Thoracic aorta (tissue), 2 donors: ENCODE data around the gene GBGT1. TPM values are rescaled to one million over a fixed set of nuclear protein-coding genes. Genes with fewer than 3 reads are reported as not detected.

Experiments
- ATAC-seq: fragments of 150-250 bp; one replicate; pipeline ENCODE4 v1.8.0; 2017; ENCODE audit warnings: low read depth; ENCODE audit not compliant: insufficient number of reproducible peaks, low FRiP score
- DNase-seq: peaks from one replicate; pipeline ENCODE4 v3.0.0-alpha.2; 2020; ENCODE audit warnings: low spot score
- H3K27ac ChIP-seq, 2 donors: fragments of 200-600 bp; sonication (generic); 1 replicate in 1 of 2; 2 replicates in 1 of 2; pipeline ENCODE4 v1.5.1; 2016; ENCODE audit warnings: mild to moderate bottlenecking in 2 of 2, moderate library complexity in 2 of 2
- H3K27me3 ChIP-seq: fragments of 200-600 bp; sonication (generic); replicated peaks from 2 replicates; pipeline ENCODE4 v1.6.0; 2016; ENCODE audit warnings: mild to moderate bottlenecking; ENCODE audit not compliant: insufficient read depth
- H3K36me3 ChIP-seq: fragments of 200-600 bp; sonication (generic); one replicate; pipeline ENCODE4 v1.5.1; 2016
- H3K4me1 ChIP-seq, 2 donors: fragments of 200-600 bp; sonication (generic); 1 replicate in 1 of 2; 2 replicates in 1 of 2; pipeline versions ENCODE4 v1.5.1 to v1.6.0; 2016; ENCODE audit warnings: low read depth in 2 of 2, mild to moderate bottlenecking in 1 of 2; ENCODE audit not compliant: control insufficient read depth in 1 of 2
- H3K4me3 ChIP-seq: fragments of 200-600 bp; sonication (generic); 2 replicates; pipeline ENCODE4 v1.5.1; 2016; ENCODE audit warnings: mild to moderate bottlenecking
- H3K9me3 ChIP-seq: fragments of 200-600 bp; sonication (generic); 2 replicates; pipeline ENCODE4 v1.5.1; 2016
- total RNA-seq, 2 donors: library from RNA; depleted of rRNA; stranded (reverse); fragments of >200 nt; gene quantifications; one replicate each; pipeline versions ENCODE4 v1.1.0 to v1.2.3, GENCODE V29; 2016
- TF ChIP-seq, protein P1 (sequence below): fragments of 200-600 bp; sonication (generic); IDR thresholded peaks from one replicate; pipeline ENCODE4 v1.5.1; 2019; ENCODE audit warnings: antibody characterized with exemption

Gene GBGT1
- total RNA-seq, 2 donors from 2014 or later = 45.5 to 46.8 TPM

DNA sequence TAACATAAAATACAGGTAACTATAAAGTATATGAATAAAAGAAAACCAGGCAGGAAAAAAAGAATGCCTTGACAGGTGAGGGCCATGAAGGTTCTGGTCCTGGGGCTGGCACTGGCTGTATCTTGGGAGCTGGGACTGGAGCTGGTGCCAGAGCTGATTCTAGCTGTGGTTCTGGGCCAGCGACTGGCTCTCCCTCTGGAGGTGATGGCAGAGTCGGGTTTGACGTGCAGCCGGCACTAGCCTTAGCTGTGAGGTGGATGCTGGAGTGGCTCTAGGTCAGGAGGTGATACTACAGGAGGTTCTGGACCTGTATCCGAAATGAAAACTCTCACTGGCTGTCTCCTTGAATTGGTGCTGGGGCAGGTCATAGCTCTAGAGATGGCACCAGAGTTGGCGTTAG lies 23.0 kb upstream of the GBGT1 start:
- DNase-seq (no peak), ATAC-seq (no peak)
- H3K9me3 ChIP-seq = no peaks in the 10 kb centered on the region
- H3K4me3 ChIP-seq = no peak overlapping the region
- H3K27me3 ChIP-seq = no peaks in the 10 kb centered on the region
- H3K4me1 ChIP-seq = no peaks in the 10 kb centered on the region
- no peak overlapping the region for H3K27ac ChIP-seq
- no peaks in the 10 kb centered on the region for H3K36me3 ChIP-seq
- TF ChIP-seq, protein P1, sequence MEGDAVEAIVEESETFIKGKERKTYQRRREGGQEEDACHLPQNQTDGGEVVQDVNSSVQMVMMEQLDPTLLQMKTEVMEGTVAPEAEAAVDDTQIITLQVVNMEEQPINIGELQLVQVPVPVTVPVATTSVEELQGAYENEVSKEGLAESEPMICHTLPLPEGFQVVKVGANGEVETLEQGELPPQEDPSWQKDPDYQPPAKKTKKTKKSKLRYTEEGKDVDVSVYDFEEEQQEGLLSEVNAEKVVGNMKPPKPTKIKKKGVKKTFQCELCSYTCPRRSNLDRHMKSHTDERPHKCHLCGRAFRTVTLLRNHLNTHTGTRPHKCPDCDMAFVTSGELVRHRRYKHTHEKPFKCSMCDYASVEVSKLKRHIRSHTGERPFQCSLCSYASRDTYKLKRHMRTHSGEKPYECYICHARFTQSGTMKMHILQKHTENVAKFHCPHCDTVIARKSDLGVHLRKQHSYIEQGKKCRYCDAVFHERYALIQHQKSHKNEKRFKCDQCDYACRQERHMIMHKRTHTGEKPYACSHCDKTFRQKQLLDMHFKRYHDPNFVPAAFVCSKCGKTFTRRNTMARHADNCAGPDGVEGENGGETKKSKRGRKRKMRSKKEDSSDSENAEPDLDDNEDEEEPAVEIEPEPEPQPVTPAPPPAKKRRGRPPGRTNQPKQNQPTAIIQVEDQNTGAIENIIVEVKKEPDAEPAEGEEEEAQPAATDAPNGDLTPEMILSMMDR = no peak

DNA sequence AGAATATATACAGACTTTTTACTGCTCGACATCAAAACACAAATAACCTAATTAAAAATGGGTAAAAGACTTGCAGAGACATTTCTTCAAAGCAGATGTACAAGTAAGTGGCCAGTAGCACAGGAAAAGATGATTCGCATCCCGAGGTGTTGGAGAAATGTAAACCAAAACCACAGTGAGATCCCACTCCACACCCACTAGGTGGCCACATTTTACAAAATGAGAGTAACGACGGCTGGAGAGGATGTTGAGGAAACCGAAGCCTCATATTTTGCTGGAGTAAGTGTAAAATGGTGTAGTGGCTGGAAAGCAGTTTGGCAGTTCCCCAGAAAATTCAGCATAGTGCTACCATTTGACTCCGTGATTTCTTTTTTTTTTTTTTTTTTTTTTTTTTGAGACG lies 21.3 kb upstream of the GBGT1 start:
- ATAC-seq (no peak), DNase-seq (no peak)
- H3K36me3 ChIP-seq = no peaks in the 10 kb centered on the region
- H3K4me3 ChIP-seq = no peak overlapping the region
- H3K27me3 ChIP-seq = no peaks in the 10 kb centered on the region
- TF ChIP-seq, protein P1 = peak; percentile 46
- no peaks in the 10 kb centered on the region for H3K4me1 ChIP-seq
- H3K9me3 ChIP-seq = no peaks in the 10 kb centered on the region
- H3K27ac ChIP-seq = no peak overlapping the region

DNA sequence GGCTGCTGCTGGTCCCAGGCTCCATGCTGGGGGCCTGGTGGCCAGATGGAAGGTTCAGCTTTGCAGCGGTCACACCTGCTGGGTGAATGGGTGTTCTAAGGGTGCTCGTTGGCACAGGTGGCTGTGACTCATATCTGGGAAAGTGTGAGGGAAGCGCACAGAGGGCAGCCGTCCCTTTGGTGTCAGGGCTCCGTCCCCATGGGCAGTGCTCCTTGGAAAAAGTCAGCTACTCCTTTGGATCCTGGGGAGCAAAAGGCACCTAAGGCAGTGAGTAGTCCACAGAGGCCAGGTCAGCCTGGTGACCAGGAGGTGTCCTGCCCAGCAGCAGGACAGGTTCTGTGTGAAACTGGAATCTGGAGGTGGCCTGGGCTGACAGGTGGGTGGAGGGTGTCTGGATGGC lies 18.4 kb upstream of the GBGT1 start:
- Histone ChIP-seq H3K9me3 (no peaks in the 10 kb centered on the region), H3K4me3 (no peak overlapping the region), H3K27me3 (no peaks in the 10 kb centered on the region), H3K4me1 (no peaks in the 10 kb centered on the region), H3K27ac (no peak overlapping the region), H3K36me3 (no peaks in the 10 kb centered on the region)
- TF ChIP-seq, protein P1 = no peak
- ATAC-seq (no peak), DNase-seq (no peak)

DNA sequence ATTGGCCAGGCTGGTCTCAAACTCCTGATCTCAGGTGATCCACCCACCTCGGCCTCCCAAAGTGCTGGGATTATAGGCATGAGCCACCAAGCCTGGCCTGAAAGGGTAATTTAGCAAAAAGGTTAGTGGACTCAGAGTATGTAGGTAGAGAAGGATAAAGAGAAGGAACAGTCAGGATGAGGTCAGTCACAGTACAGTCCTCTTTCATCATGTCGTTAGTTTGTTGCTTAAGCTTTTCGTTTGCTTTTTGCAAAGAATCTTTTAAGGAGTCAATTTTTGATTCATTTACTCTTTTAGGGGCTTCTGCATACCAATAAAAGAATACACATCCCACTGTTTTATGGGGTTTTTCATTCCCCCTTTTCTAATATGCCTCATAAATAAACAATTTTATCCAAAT lies 17.8 kb upstream of the GBGT1 start:
- Histone ChIP-seq H3K27me3 (no peaks in the 10 kb centered on the region), H3K36me3 (no peaks in the 10 kb centered on the region), H3K27ac (no peak overlapping the region), H3K4me3 (no peak overlapping the region), H3K4me1 (no peaks in the 10 kb centered on the region), H3K9me3 (no peaks in the 10 kb centered on the region)
- TF ChIP-seq, protein P1 = no peak
- ATAC-seq = no peak
- no peak for DNase-seq

DNA sequence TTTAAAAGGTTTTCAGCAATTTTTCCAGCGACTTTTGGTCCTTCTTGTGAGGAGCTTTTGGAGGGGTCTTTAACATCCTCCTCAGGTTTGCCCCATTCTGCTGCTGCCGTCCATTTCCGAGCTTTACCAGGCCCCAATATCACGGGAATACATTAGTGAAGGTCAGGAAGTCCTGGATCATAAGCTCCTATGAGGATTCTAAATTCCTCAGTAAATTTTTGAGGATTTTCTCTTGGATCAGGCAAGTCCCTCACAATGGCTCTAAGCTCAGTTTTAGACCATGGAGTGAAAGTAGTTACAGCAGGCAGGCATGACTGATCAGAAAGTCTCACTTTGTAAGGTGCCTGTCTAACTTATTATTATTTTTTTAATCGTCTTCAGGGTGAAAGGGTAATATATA lies 17.2 kb upstream of the GBGT1 start:
- TF ChIP-seq, protein P1 = no peak
- H3K4me1 ChIP-seq = no peaks in the 10 kb centered on the region

More for the DNA sequence above, 17.2 kb upstream of the GBGT1 start:
- Histone ChIP-seq H3K27ac (no peak overlapping the region), H3K4me3 (no peak overlapping the region), H3K36me3 (no peaks in the 10 kb centered on the region), H3K9me3 (no peaks in the 10 kb centered on the region), H3K27me3 (no peaks in the 10 kb centered on the region)
- ATAC-seq (no peak), DNase-seq (no peak)
